ENCODE measurements around the gene NT5C1A.

DNA sequence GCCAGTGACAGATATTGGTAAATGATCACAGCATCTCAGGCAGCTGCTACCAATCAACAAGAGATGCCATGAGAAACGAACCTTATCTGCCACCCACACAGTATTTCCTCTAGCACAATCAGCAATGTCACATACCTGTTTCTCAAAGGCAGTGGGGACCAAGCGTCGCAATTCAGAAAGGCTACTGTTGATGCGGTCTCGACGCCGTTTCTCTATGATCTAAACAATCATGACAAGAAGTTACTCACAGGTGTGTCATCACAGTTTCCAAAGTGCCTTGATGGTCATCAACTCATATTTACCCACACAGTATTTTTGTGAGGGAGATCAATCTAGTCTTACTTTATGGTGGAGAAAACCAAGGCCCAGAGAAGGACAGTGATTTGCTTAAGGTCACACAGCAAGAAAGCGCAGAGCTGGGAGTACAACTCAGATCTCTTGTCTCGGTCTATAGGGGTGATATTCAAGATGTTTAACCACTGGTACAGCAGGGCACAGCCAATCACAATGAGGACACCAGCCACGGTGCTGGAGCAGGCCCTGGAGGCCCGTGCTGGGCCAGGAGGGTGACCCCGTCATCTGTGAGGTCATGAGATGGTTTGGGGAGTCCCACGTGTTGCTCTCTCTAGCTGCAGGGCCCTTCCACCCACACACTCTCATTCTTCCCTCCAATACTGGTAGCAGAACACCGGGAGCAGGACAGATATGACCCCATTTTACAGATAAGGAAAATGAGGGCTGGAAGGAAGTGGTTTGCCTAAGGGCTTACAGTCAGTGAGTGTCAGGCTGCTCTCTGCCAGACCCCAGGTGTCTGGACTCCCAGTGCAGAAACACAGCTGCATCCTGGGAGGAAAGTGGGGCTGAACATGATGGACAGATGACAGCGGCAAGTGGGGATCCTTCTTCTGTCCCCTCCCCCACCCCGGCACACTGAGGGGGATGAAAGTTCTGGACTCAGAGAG is 40.3 kb downstream of the NT5C1A start:
- TF ChIP-seq, protein P1, sequence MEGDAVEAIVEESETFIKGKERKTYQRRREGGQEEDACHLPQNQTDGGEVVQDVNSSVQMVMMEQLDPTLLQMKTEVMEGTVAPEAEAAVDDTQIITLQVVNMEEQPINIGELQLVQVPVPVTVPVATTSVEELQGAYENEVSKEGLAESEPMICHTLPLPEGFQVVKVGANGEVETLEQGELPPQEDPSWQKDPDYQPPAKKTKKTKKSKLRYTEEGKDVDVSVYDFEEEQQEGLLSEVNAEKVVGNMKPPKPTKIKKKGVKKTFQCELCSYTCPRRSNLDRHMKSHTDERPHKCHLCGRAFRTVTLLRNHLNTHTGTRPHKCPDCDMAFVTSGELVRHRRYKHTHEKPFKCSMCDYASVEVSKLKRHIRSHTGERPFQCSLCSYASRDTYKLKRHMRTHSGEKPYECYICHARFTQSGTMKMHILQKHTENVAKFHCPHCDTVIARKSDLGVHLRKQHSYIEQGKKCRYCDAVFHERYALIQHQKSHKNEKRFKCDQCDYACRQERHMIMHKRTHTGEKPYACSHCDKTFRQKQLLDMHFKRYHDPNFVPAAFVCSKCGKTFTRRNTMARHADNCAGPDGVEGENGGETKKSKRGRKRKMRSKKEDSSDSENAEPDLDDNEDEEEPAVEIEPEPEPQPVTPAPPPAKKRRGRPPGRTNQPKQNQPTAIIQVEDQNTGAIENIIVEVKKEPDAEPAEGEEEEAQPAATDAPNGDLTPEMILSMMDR (IDR thresholded peaks at IDR 0.05): no peak
- TF ChIP-seq ZFX (IDR thresholded peaks at IDR 0.05; ENCODE audit: borderline replicate concordance): no peak

Measured in 22Rv1 (cell line).